RWPE1 (cell line): ENCODE measurements around the gene FAM81A.

ENCODE experiments used
- CTCF ChIA-PET: fragments of 350-600 bp; sonication (Branson Sonifier 250); formaldehyde crosslinking; extraction: SDS; loops from one replicate; lab custom pipeline; 2021; lab: Yijun Ruan, JAX
- POLR2A ChIA-PET: fragments of 400-600 bp; formaldehyde crosslinking; extraction: SDS; loops from one replicate; lab custom pipeline; 2020; ENCODE audit warnings: antibody characterized with exemption; ENCODE audit not compliant: low non-redundant PET; lab: Yijun Ruan, JAX
- DNase-seq: peaks from one replicate; pipeline ENCODE4 v3.0.0; 2012; ENCODE audit warnings: low spot score
- H3K27ac ChIP-seq: fragments of 450-650 bp; 2 replicates; pipeline ENCODE4 v1.5.1; 2017
- CTCF ChIP-seq: fragments of 450-650 bp; conservative IDR thresholded peaks from 2 replicates; pipeline ENCODE4 v1.5.1; 2017; ENCODE audit warnings: low read depth, mild to moderate bottlenecking

Gene FAM81A

GRCh38 chr15:59569477-59569876 lies 131.5 kb downstream of the FAM81A start:
- ChIA-PET CTCF (no interaction called here), POLR2A (interaction anchor here (0.6 kb wide), 1 partner anchor 14 kb away, joined by 3 read pairs; no protein-coding TSS in a partner anchor)
- H3K27ac ChIP-seq: no peak overlapping the region

GRCh38 chr15:59570315-59570714 lies 132.3 kb downstream of the FAM81A start:
- H3K27ac ChIP-seq: no peak overlapping the region
- TF ChIP-seq CTCF: no peak
- ChIA-PET POLR2A (no interaction called here), CTCF (no interaction called here)
- DNase-seq: peak; percentile 57

More at GRCh38 chr15:59569477-59569876, 131.5 kb downstream of the FAM81A start:
- no peak for DNase-seq
- TF ChIP-seq CTCF: no peak

GRCh38 chr15:59571606-59572005 lies 133.6 kb downstream of the FAM81A start:
- no peak for DNase-seq
- POLR2A ChIA-PET: no interaction called here
- no peak for TF ChIP-seq CTCF
- H3K27ac ChIP-seq: no peak overlapping the region
- CTCF ChIA-PET: no interaction called here
